HG02759 (cell line): ENCODE measurements around the gene ESF1.

Source experiments
- ATAC-seq: cut with Tn5 transposase; IDR thresholded peaks from one replicate; pipeline ENCODE4 v1.9.1; 2021; ENCODE audit warnings: mild to moderate bottlenecking, moderate library complexity; ENCODE audit not compliant: unreplicated experiment

Gene ESF1, protein sequence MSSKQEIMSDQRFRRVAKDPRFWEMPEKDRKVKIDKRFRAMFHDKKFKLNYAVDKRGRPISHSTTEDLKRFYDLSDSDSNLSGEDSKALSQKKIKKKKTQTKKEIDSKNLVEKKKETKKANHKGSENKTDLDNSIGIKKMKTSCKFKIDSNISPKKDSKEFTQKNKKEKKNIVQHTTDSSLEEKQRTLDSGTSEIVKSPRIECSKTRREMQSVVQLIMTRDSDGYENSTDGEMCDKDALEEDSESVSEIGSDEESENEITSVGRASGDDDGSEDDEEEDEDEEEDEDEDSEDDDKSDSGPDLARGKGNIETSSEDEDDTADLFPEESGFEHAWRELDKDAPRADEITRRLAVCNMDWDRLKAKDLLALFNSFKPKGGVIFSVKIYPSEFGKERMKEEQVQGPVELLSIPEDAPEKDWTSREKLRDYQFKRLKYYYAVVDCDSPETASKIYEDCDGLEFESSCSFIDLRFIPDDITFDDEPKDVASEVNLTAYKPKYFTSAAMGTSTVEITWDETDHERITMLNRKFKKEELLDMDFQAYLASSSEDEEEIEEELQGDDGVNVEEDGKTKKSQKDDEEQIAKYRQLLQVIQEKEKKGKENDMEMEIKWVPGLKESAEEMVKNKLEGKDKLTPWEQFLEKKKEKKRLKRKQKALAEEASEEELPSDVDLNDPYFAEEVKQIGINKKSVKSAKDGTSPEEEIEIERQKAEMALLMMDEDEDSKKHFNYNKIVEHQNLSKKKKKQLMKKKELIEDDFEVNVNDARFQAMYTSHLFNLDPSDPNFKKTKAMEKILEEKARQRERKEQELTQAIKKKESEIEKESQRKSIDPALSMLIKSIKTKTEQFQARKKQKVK

DNA sequence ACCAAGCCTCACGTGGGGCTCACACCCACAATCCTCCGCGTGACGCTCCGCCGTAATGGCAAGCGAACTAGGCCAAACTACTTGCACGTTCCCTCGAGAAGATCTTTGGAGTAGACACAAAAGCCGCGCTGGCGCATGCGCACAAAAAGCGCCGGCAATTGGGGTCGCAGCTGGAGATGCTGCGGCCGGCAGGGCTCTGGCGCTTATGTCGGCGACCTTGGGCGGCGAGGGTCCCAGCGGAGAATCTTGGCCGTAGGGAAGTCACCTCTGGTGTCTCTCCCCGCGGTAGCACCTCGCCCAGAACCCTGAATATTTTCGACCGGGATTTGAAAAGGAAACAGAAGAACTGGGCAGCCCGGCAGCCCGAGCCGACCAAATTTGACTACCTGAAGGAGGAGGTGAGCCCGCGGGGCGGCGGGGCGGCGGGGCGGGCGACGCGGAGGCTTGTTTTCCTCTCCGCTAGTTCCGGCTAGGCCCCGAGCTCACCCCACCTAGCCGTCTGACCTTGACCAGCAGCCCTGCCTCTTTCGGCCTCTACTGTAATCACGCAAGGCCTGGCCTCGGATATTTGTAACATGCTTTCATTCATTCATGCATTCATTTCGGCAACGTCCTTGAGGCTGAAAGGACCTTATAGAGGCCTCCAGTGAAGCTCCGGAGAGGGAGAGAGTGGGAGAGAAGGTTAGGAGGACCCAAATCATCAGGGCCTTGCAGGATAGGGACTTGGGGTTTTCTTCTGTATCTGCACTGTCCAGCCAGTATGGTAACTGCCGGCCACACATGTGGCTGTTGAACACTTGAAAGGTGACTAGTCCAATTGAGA is at the start of gene ESF1, which contains the start of gene NDUFAF5:
Gene ESF1, minus strand, starts transcription at position 27 of the 823 bp plus-strand sequence. CDS start 1,779 bp downstream, outside the sequence.
Gene NDUFAF5, plus strand, starts transcription at position 136 of the 823 bp plus-strand sequence. Its CDS starts 41 bp downstream, at position 177.
- ATAC-seq: peak; percentile 97

DNA sequence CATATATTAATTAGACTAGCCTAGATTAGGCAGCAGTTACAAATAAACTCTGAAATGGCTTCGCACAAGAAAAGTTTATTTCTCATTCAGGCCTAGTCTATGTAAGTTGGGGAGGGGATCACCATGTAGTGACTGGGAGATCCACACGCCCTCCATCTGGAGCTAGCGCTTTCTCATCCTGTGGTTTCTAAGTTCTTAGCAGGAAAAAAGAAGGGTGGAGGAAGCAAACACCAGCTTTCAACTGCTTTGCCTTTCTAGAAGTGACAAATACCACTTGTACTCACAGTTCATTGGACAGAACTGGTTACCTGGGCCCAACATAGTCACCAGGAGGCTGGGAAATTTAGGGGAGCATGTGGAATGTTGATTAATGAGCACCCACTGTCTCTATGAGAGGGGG is 46.8 kb upstream of the ESF1 start:
- no peak for ATAC-seq

DNA sequence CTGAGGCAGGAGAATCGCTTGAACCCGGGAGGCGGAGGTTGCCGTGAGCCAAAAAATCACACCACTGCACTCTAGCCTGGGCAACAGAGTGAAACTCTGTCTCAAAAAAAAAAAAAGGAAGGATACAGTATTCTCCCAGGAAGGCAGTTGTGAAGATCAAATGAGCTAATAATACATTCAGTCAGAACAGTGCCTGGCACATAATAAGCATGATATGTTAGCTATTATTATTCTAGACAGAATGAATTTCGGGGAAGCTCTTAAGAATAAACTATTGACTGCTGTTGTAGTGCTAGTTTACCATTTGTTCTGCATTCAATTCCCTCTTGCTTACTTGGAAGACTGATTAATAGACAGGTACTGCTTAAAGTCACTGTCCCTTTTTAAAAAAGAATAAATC is 40.7 kb upstream of the ESF1 start:
- ATAC-seq: no peak

DNA sequence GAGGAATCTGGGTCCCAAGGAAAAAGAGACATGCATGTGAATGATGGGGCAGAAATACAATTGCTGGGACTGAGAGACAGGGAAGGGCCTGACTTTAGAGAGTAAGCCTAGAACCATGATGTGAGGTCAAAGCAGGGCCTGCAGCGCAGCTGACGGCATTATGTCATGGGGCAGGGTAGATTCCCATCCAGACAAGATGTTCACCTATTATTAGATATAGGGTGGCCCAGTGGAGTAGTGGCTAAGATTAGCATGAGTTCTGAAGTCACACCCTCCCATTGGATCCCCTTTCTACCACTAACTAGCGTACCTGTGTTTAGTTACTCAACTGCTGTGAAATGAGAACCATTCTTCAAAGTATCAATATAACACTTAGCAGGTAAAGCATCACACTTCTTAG is 39.7 kb upstream of the ESF1 start:
- no peak for ATAC-seq

DNA sequence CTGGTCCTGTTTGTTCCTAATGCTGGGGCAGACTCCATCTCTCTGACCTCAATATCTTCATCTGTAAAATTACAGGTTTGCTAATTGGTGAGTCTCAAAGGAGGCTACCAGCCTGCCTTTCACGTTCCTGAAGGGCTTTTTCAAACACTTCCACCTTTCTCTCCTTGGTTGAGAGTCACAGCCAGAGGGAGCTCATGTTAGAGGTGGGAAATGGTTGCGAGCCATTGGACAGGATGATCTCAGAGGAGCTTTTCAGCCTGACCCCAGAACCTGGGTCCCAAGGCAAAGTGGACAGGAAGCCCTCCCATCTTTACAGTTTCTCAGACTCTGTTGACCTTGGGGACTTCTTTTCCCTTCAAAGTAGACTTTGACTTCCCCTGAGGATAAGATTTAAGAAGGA is 37.7 kb upstream of the ESF1 start:
- ATAC-seq: no peak

DNA sequence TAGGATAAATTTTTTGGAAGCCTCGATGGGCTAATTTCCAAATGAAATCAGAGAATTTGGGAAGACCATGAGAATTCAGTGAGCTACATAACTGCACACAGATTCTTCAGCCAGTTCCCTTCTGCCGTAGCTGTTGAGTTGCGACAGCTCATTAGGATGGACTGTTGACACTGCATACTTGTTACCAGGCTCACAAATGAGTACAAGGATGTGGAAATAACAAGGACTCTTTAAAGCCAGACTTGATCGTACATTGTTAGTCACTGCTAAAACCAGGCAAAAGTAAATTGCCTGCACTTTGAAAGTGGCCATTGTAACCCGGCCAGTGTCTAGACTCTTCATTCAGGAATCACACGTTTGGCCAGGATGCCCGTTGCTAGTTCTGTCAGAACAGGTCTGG is 37.2 kb upstream of the ESF1 start:
- no peak for ATAC-seq

DNA sequence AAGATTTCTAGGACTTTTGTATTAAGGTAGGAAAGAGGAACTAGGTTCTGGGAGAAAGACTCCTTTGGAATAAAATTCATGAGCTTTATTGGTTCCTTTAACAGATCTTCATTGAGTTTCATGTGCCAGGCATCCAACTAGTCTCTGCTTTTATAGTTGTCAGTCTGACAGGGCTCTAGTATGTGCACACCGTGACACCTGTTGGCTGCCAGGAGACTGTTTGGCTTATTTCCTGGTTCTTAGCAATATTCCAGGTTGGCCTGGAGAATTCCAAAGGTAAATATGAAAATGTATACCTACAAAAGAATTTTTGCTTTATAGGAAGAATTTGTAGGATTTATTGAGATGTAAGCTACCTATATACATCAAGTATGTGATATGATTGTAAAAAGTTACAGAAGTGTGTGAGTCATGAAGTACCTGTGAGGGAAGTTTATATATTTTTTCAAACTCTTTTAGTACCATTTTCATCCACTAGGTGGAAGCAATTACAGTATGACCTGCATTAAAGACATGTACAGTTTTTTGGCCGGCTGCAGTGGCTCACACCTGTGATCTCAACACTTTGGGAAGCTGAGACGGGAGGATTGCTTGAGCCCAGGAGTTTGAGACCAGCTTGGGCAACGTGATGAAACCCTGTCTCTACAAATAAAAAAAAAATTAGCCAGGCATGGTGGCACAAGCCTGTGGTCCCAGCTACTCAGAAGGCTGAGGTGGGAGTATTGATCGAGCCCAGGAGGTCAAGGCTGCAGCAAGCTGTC is 35.3 kb upstream of the ESF1 start:
- ATAC-seq: peak; percentile 77

DNA sequence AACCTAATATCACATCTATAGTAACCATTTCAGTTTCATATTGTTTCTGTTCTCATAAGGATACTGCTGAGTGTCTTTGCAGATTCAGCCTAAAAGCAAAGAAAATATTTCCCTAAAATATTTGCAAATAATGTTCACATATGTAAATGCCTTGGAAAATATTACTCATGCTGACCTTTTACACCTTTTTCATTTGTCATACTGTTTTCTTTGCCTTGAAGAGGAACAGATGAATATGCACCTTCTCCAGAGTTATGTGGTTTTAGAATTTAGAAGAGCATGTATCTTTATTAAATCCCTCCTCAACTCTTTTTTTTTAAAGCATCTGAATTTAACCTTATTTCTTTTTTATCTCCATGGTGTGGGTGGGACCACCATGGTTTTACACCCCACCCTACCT is 32.6 kb upstream of the ESF1 start:
- ATAC-seq: no peak

DNA sequence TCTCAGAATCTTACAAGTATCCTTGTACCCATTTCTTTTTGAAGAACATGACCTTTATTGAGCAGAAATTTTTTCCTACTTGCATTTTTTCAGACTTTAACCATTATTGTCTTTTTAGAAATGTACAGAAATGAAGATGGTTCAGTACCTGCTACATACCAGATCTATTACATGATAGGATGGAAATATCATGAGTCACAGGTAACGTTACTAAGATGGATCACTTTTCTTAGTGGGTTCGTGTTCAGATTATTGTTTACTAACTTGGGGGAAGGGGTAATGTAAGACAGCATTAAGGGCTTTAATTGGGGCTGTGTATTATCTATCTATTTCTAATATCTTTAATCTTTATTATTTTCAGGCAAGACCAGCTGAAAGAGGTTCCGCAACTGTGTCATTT is 32.0 kb upstream of the ESF1 start:
- no peak for ATAC-seq

DNA sequence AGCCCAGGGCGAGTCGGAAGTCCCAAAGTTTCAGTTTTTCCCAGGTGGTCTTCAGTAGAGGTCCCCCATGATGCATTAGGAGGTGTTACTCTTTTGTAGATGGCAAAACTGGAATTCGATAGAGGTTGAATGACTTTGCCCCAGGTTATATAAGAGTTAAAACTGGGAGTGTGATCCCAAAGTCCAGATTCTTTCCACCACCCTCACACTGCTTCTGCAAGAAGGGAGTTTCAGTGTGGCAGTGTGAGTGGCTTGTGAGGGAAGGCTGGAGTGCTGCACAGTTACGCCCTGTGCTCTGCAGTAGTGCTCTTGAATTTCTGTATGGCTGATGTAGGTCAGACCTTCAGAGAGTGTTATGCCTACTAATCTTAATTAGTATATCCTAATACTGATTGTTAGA is 30.0 kb upstream of the ESF1 start:
- ATAC-seq: no peak

DNA sequence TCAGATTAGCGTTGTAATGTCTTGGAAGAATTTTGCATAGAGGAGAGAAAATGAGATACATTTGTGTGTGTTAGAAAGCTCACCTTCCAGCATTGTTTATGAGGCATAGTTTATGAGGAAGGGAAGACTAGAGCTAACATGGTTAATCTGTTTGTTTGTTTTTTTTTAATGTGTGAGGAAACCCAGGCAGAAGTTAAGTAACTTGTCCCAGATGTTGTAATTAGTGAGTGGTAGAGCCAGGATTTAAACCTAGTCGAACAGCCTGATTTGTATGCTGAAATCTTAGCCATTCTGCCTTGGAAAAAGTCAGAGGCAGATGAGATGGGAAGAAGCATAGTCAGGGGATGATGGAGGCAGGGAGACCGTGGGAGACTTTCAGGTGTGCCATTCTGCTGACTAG is 29.2 kb upstream of the ESF1 start:
- ATAC-seq: no peak

DNA sequence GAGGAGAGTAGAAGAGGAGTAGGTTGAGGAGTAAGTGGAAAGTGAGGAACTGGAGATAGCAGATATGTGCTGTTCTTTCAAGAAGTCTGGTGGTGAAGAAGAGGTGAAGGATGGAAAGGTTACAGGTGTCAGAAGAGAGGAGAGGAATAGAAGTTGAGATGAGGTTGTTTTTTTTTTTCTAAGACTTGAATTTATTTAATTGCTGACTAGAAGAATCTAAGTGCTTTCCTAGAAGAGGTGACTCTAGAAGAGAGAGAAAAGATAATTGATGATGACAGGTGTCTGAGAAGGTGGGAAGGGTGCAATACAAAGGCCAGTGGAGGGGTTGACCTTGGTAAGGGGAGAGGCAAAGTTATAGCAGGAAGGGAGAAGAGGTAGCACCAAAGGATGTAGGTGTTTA is 25.7 kb upstream of the ESF1 start:
- ATAC-seq: no peak

DNA sequence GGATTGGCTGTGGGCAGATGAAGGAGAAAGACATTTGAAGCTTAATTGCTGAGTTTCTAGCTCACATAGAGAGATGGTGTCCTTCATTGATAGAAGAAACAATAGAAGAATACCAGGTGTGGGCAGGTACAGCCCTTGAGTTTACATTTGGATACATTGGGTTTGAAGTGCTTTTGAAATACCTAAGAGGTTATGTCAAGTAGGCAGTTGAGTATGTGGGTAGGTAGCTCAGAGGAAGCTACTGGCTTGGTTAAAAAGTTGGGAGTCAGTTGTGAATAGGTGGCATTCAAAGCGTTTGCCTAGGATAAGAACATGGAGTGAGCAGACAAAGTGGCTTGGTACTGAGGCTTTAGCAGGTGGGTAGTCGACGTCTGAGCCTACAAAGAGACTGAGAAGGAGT is 25.1 kb upstream of the ESF1 start:
- no peak for ATAC-seq

DNA sequence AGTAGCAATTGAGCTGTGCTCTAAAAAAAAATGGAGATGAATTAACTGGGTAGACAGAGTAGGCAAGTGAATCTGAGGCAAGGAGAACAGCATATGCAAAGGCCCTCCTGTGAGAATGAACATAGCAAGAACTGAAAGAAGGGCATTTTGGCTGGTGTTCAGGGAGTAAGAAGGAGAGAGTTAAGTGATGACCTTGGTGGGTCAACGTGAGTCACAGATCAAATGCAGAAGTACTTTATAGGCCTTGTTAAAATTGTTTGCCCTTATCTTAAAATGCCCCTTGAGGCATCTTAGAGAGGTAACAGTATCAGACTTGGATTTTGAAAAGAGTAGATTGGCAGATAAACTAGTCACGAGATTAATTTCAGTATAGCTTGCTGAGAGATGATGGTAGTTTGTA is 24.7 kb upstream of the ESF1 start:
- ATAC-seq: no peak

DNA sequence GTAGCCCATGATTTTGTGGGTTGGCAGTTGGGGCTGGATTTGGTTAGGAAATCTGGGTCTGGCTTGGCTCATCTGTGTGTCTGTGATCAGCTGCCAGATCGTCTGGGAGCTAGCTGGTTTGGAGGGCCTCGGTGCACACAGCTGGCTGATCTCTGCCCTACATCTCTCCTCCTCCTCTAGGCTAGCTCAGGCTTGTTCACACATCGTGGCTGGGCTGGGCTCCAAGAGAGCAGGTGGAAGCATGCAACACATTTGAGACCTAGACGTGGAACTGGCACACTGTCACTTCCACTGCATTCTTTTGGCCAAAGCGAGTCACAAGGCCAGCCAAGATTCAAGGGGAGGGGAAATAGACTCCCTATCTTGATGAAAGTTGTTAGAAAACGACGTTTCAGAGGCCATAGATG is 16.0 kb upstream of the ESF1 start:
- no peak for ATAC-seq

DNA sequence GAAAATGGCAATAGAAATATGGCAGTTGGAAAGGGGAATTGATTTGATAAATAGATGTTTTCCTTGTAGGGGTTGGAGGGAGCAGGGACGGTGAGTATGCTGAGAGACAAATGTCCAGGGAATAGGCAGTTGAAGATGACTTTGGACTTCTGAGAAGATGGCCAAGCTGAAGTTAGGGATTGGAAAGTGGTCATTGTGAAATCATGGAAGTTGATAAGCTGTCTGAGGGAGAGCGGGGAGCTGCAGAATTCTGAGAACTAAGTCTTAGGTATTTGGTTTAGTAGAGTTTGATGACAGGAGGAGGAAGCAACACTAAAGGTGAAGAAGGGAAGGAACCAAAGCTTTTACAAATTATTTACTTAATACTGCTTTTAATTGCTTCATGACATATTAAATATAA is 15.3 kb upstream of the ESF1 start:
- no peak for ATAC-seq

DNA sequence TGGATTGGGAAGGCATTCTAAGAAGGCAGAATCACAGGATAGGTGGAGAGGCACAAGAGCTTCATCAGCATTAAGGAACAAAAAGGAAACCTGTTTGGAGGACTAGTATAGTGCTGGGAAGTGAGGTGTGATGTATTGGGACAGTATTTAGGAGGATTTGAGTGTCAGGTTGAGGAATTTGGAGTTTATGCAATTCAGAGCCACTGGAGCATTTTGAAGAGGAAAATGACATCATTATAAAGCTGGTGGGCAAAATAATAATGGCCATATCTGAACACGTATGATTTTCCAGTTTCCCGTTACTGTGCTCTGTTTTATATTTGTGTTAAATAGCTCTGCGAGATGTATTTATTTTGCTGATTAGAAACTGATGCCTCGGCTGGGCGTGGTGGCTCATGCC is 14.3 kb upstream of the ESF1 start:
- ATAC-seq: no peak

DNA sequence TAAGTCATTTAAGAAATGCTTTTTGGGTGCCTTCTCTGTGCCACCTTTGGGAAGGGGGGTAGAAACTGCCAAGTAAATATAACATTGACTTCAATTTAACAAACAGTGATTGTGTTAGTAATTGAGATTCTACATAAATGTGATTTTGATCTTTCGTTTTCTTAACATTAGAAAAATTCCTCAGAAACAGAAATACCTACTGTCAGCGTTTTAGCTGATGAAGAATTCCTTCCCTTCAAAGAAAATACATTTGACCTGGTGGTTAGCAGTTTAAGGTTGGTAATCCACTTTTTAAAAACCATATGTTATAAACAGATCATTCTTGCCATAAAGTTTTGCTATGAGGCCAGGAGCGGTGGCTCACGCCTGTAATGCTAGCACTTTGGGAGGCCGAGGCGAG is 9.9 kb upstream of the ESF1 start:
- ATAC-seq: no peak

DNA sequence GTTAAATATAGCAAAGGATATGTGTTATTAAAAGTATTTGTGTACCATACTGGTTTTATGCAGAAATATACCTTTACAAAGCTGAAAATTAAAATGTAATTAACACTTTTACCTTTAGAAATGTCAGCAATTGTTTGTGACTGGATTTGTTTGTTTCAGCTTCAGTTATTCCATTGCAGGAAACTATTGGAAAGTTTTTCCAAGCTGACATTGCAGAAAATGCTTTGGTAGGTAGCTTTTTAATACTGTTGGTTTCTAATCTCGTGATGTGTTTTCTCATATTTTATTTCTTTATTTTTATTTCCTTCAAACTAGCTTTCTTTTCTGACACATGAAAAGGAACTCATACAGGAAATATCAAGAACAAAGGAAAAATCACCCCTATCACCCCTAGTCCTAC is 8.3 kb upstream of the ESF1 start:
- no peak for ATAC-seq
